ENCODE data around the gene ACADS.

Gene ACADS

DNA sequence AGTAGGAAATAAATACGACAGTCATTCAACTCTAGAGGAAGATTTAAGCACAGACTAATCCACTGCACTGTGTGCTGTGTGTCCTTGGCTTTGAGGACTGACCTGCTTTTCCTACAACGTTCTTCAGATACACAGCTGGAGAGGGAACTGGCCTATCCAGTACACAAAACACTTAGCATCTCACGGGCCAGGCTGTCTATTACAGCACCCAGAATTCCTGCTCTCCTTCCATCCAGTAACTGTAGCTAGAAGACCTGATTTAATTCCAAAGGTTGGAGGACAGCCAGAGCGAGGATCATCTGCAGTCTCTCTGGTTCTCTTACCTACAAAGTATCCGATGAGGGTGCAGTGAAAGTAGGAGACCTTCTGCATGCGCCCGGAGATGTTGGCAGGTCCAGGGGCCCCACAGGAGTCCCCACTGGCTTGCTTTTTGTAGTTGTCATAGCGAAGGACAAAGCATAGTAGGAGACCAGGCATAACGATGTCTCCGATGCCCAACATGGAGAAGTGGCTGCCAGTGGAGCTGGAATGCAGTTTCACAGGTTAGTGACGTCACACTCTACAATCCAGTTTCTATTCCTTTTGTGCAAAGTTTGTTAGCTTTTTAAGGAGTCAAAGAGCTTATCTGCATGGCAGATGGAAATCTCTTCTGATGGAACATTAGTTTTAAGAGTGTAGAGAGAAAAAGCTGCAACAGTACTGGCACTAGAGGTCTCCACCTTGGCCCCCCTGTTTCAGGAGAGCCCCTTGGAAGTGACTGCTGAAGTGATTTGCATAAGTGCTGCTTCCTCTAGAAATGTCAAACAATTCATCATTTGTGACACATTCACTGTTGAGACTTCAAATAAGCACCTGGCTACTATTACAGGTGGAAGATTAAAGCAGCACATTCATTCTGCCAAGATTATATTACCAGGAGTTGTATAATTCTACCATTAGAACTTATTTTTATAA, 41.7 kb downstream of the ACADS start:
- peaks cover 2% of the 10 kb centered on the region for H3K36me3 Mint-ChIP-seq
- H3K9me3 Mint-ChIP-seq (ENCODE audit: low read depth): no peaks in the 10 kb centered on the region
- no peak overlapping the region for H3K27ac Mint-ChIP-seq
- H3K4me3 Mint-ChIP-seq: no peak overlapping the region
- no peaks in the 10 kb centered on the region for H3K4me1 Mint-ChIP-seq (ENCODE audit: low read depth)
- H3K27me3 Mint-ChIP-seq: no peaks in the 10 kb centered on the region

- H3K36me3 Mint-ChIP-seq: peaks cover 4% of the 10 kb centered on the region
- no peaks in the 10 kb centered on the region for H3K9me3 Mint-ChIP-seq (ENCODE audit: low read depth)
- no peaks in the 10 kb centered on the region for H3K27me3 Mint-ChIP-seq
- no peak overlapping the region for H3K4me3 Mint-ChIP-seq
- H3K27ac Mint-ChIP-seq: peak overlapping the region; percentile 58
- H3K4me1 Mint-ChIP-seq (ENCODE audit: low read depth): peaks cover 14% of the 10 kb centered on the region
Measured at GRCh38 chr12:120771097-120771496, 45.5 kb downstream of the ACADS start.

GRCh38 chr12:120774169-120774916, 48.7 kb downstream of the ACADS start:
- Mint-ChIP-seq H3K27ac (peak overlapping the region; percentile 46), H3K27me3 (no peaks in the 10 kb centered on the region), H3K9me3 (ENCODE audit: low read depth) (no peaks in the 10 kb centered on the region), H3K4me1 (ENCODE audit: low read depth) (peaks cover 14% of the 10 kb centered on the region), H3K4me3 (no peak overlapping the region), H3K36me3 (peaks cover 4% of the 10 kb centered on the region)

- peaks cover 4% of the 10 kb centered on the region for H3K36me3 Mint-ChIP-seq
- H3K9me3 Mint-ChIP-seq (ENCODE audit: low read depth): no peaks in the 10 kb centered on the region
- H3K4me3 Mint-ChIP-seq: no peak overlapping the region
- H3K27ac Mint-ChIP-seq: peak overlapping the region; percentile 46
- H3K27me3 Mint-ChIP-seq: no peaks in the 10 kb centered on the region
- peaks cover 14% of the 10 kb centered on the region for H3K4me1 Mint-ChIP-seq (ENCODE audit: low read depth)
Measured at GRCh38 chr12:120775862-120776552, 50.4 kb downstream of the ACADS start.

DNA sequence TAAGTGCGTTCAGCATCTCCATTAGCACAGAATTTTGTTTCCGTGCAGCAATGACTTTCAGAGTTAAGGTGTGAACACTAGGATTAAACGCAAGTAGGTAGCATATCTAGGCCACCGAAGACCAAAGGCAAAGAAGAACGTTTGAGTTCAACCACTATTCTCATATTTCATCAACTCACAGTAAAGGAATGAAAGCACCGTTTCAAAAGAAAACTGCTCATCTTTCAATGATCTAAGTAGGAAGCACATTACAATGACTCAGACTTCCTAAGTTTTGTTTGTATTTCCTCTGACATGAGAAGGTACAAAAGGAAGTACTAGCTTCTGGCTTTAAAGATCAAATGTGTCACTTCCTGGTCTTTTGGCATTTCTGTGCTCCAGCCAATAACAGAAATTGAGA, 57.6 kb downstream of the ACADS start:
- H3K4me3 Mint-ChIP-seq: peak overlapping the region; percentile 47
- peak overlapping the region; percentile 86 for H3K27ac Mint-ChIP-seq
- H3K4me1 Mint-ChIP-seq (ENCODE audit: low read depth): peaks cover 26% of the 10 kb centered on the region
- H3K36me3 Mint-ChIP-seq: peaks cover 7% of the 10 kb centered on the region
- H3K27me3 Mint-ChIP-seq: no peaks in the 10 kb centered on the region
- no peaks in the 10 kb centered on the region for H3K9me3 Mint-ChIP-seq (ENCODE audit: low read depth)

DNA sequence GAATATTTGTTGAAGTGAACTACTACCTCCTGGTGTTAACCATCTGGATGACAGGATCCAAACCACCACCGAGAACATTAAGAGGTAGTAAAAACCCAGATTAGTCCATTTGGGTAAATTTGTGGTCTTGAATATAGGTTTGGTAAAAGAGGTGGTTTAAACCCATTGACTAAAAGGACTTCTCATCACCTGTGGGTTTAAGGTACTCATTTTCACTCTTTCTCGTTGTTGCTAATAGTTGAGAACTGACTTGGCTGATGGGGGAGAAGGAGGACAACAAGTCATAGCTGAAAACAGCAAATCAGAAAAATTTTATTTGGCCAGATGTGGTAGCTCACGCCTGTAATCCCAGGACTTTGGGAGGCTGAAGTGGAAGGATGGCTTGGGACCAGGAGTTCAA, 59.2 kb downstream of the ACADS start:
- Mint-ChIP-seq H3K9me3 (ENCODE audit: low read depth) (no peaks in the 10 kb centered on the region), H3K36me3 (peaks cover 7% of the 10 kb centered on the region), H3K27me3 (no peaks in the 10 kb centered on the region), H3K4me3 (no peak overlapping the region), H3K27ac (peak overlapping the region; percentile 86), H3K4me1 (ENCODE audit: low read depth) (peaks cover 26% of the 10 kb centered on the region)

DNA sequence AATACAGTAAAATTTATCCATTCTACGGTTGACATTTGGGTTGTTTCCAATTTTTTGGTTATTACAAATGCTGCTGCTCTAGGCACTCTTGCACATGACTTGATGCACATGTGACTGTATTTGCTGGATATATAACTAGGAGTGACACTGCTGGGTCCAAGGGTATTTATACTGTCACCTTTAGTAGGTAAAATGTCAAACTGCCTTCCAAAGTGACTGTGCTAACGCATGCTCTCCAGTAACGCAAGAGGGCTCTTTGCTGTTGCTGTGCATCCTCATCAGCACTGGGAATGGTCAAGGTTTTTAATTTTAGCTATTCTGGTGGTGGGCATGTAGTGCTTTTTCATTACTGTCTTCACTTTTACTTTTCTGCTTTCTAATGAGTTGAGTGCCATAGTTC, 62.3 kb downstream of the ACADS start:
- H3K27ac Mint-ChIP-seq: no peak overlapping the region
- peaks cover 22% of the 10 kb centered on the region for H3K4me1 Mint-ChIP-seq (ENCODE audit: low read depth)
- no peaks in the 10 kb centered on the region for H3K9me3 Mint-ChIP-seq (ENCODE audit: low read depth)
- H3K27me3 Mint-ChIP-seq: no peaks in the 10 kb centered on the region
- H3K36me3 Mint-ChIP-seq: peaks cover 7% of the 10 kb centered on the region
- no peak overlapping the region for H3K4me3 Mint-ChIP-seq
